ENCODE results near the gene XPC.

The XPC gene

GRCh38 chr3:14127516-14128161 lies 50.8 kb downstream of the XPC start:
- TF ChIP-seq, protein P1, sequence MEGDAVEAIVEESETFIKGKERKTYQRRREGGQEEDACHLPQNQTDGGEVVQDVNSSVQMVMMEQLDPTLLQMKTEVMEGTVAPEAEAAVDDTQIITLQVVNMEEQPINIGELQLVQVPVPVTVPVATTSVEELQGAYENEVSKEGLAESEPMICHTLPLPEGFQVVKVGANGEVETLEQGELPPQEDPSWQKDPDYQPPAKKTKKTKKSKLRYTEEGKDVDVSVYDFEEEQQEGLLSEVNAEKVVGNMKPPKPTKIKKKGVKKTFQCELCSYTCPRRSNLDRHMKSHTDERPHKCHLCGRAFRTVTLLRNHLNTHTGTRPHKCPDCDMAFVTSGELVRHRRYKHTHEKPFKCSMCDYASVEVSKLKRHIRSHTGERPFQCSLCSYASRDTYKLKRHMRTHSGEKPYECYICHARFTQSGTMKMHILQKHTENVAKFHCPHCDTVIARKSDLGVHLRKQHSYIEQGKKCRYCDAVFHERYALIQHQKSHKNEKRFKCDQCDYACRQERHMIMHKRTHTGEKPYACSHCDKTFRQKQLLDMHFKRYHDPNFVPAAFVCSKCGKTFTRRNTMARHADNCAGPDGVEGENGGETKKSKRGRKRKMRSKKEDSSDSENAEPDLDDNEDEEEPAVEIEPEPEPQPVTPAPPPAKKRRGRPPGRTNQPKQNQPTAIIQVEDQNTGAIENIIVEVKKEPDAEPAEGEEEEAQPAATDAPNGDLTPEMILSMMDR (IDR thresholded peaks at IDR 0.05; ENCODE audit: insufficient read depth, low read length, missing control alignments), result no peak

DNA sequence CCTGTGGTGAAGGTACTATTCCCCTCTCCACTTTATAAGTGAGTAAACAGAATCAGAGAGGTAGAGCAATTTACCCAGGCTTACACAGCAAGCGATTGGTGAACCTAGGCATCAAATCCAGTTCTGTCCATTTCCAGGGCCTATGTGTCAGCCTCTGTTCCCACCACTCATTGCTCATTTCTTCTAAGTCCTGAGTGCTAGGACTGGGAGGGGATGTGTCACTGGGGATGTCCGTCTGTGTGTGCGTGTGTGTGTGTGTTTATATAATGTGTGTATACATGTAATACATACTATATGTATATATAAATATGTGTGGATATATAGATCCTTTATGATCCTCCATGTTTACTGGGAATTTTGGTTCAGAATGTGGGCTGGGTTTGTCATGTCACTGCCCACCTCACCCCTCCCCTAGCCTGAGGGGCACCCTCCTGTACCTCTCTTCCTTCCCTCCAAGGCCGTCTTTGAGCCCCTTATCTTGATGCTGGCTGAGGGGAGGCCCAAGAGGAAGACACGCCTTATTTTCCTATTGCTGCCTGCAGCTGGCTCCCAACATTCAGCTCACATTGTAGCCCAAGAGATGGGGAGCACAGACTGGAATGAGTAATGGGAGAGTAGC lies 51.4 kb downstream of the XPC start:
- POLR2A ChIA-PET, result interaction anchor here (1.0 to 2.5 kb wide), 2 partner anchors 51 to 275 kb away, joined by 3 to 22 read pairs; partner anchors contain the start of genes LSM3, SLC6A6 and XPC
- CTCF ChIA-PET, result interaction anchor here (2.7 kb wide), 1 partner anchor 230 kb away, joined by 18 read pairs; no protein-coding TSS in a partner anchor
- H3K4me3 ChIP-seq (ENCODE audit: low read depth, low read length), result peak overlapping the region; percentile 100
- TF ChIP-seq, protein P1 (IDR thresholded peaks at IDR 0.05; ENCODE audit: insufficient read depth, low read length, missing control alignments), result no peak
- no peak for DNase-seq (ENCODE audit: low read depth, low spot score)

More at GRCh38 chr3:14127516-14128161, 50.8 kb downstream of the XPC start:
- H3K4me3 ChIP-seq (ENCODE audit: low read depth, low read length), result no peak overlapping the region; the same call in 1 of the 2 replicates
- ChIA-PET POLR2A (interaction anchor here (1.0 kb wide), 1 partner anchor 275 kb away, joined by 3 read pairs; the partner anchor contains the start of gene SLC6A6), CTCF (interaction anchor here (2.7 kb wide), 1 partner anchor 231 kb away, joined by 18 read pairs; no protein-coding TSS in a partner anchor)
- DNase-seq (ENCODE audit: low read depth, low spot score), result no peak

DNA sequence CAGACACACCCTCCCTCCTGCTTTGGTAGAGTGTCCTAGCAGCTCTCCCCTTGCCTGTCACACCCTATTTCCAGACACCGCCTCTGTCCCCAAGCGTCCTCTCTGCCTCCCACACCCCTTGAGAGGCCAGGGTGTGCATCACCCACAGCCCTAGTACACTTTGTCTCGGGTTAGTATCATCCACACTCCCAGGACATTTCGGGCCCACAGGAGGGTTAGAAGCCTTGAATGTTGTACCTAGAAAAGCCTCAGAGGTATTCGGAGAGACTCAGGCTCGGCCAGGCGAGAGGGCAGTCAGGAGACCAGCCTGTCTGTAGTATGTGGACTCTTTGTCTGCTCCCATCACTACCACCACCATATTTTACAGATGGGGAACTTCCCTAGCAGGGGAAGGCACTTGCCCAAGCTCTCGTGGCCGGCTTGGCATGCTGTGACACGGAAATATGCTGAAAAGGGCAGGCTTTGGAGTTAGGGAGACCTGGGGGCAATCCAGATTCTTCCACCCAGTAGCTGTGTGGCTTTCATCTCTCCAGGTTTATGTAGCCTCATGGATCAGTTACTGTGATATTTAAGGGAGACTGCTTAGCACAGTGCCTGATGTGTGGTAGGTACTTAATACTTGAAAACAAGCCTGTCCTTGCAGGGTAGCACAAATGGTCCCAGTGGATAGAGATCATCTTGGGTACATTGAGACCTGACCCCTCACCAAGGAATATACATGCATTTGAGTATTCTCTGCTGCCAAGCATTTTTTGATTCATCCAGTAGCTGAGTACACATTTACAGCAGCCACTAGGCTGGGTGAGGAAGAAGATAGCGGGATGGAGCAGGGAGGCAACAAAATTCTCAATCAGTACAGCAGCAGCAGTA lies 52.1 kb downstream of the XPC start:
- CTCF ChIA-PET, result interaction anchor here (1.0 to 2.7 kb wide), 8 partner anchors 8 to 472 kb away, joined by 3 to 18 read pairs (median 8); no protein-coding TSS in a partner anchor

DNA sequence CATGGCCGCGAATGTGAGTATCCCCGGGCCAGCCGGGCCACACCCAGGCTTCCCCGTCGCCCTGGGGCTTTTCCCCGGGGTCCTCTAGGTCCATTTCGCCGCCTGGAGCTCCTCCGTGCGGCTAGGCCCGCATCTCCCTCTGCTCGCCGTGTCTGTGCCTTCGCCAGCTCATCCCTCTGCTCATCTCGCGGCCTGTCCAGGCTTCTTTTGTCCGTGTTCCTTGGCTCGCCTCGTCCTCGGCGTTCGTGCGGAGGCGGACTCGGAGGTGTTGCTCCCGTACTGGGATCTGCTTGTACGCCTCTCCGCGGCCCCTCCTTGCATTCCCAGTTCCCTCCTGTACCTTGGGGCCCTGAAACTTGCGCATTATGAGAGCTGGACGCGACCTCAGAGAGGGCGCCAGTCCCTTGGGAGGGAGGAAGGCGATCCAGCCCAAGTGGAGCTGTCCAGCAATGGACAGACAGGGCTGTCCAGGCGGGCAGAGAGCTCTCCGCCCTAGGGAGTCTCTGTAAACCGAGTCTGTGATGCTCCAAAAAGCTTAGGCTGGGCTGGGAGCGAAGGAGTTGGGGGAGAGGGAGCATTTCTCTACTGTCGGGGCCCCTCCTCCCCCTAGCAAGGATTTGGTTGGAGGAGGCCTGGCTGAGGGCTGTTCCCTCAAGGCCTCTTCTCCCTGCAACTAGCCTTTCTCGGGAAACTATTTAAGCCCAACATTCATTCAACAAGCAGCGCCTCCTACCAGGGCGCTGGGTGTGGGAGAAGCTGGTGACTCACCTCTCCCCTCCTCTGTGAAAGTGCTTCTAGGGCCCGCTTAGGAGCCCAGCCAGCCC lies 53.0 kb downstream of the XPC start:
- DNase-seq (ENCODE audit: low read depth, low spot score), result peak; percentile 86
- ChIA-PET POLR2A (interaction anchor here (0.7 to 2.5 kb wide), 15 partner anchors 9 to 526 kb away, joined by 3 to 33 read pairs (median 7); partner anchors contain the start of genes CCDC174, LSM3 and XPC), CTCF (interaction anchor here (0.8 to 2.7 kb wide), 11 partner anchors 9 to 471 kb away, joined by 3 to 18 read pairs (median 5); partner anchors contain the start of gene XPC)
- TF ChIP-seq, protein P1 (IDR thresholded peaks at IDR 0.05; ENCODE audit: insufficient read depth, low read length, missing control alignments), result peak; percentile 40
- peak overlapping the region; percentile 100 for H3K4me3 ChIP-seq (ENCODE audit: low read depth, low read length)

More for the DNA sequence above, 52.1 kb downstream of the XPC start:
- H3K4me3 ChIP-seq (ENCODE audit: low read depth, low read length), result peak overlapping the region; percentile 100
- no peak for DNase-seq (ENCODE audit: low read depth, low spot score)
- POLR2A ChIA-PET, result interaction anchor here (1.0 to 2.5 kb wide), 9 partner anchors 8 to 85 kb away, joined by 3 to 33 read pairs (median 10); partner anchors contain the start of genes LSM3 and XPC
- TF ChIP-seq, protein P1 (IDR thresholded peaks at IDR 0.05; ENCODE audit: insufficient read depth, low read length, missing control alignments), result no peak

GRCh38 chr3:14124615-14125192 lies 53.7 kb downstream of the XPC start, which contains the start of the genes CHCHD4 and TMEM43:
Gene CHCHD4, minus strand, starts transcription at chr3:14124870. Its CDS starts 194 bp downstream, at chr3:14124676.
Gene TMEM43, plus strand, starts transcription at chr3:14125052. Its CDS starts 142 bp downstream, at chr3:14125194.
- DNase-seq (ENCODE audit: low read depth, low spot score), result peak; percentile 96
- ChIA-PET POLR2A (interaction anchor here (0.6 to 2.5 kb wide), 15 partner anchors 10 to 529 kb away, joined by 3 to 33 read pairs (median 5); partner anchors contain the start of genes CCDC174, LSM3 and XPC), CTCF (interaction anchor here (0.8 to 2.4 kb wide), 9 partner anchors 10 to 470 kb away, joined by 3 to 16 read pairs (median 8); partner anchors contain the start of gene XPC)
- peak within 1 kb of the TSS; percentile 100 for H3K4me3 ChIP-seq (ENCODE audit: low read depth, low read length)
- TF ChIP-seq, protein P1 (IDR thresholded peaks at IDR 0.05; ENCODE audit: insufficient read depth, low read length, missing control alignments), result no peak
